HepG2 (cell line): Measurements from ENCODE around the gene PGAP3. TPM values are rescaled to one million over a fixed set of nuclear protein-coding genes. Genes with fewer than 3 reads are reported as not detected.
A peak's percentile ranks its signal among the peaks of the same experiment; 100 is the strongest.

Source experiments
- CAMTA2 ChIP-seq: sonication (generic); formaldehyde crosslinking; IDR thresholded peaks from 2 replicates; pipeline ENCODE4 v1.4.0; 2020; ENCODE audit warnings: mild to moderate bottlenecking, missing genetic modification reagents, borderline replicate concordance
- CC2D1A ChIP-seq: sonication (generic); formaldehyde crosslinking; IDR thresholded peaks from 2 replicates; pipeline ENCODE4 v1.8.1; 2023; ENCODE audit warnings: mild to moderate bottlenecking, missing genetic modification reagents
- CEBPB ChIP-seq: IDR thresholded peaks from 2 replicates; pipeline ENCODE4 v1.6.1; 2011; ENCODE audit warnings: low read depth, low read length, improper control_type of control experiment, borderline replicate concordance
- EED ChIP-seq: sonication (generic); formaldehyde crosslinking; IDR thresholded peaks from 2 replicates; pipeline ENCODE4 v1.5.0; 2020; ENCODE audit warnings: mild to moderate bottlenecking, missing genetic modification reagents
- ERF ChIP-seq: IDR thresholded peaks from 2 replicates; pipeline ENCODE4 v1.6.1; 2018; ENCODE audit warnings: missing biosample characterization, missing genetic modification reagents
- JARID2 ChIP-seq: sonication (generic); formaldehyde crosslinking; IDR thresholded peaks from 2 replicates; pipeline ENCODE4 v1.8.1; 2023; ENCODE audit warnings: missing genetic modification reagents, inconsistent platforms; ENCODE audit not compliant: insufficient replicate concordance
- KAT7 ChIP-seq: IDR thresholded peaks from 2 replicates; pipeline ENCODE4 v1.6.1; 2018; ENCODE audit warnings: borderline replicate concordance, missing compliant biosample characterization
- PAF1 ChIP-seq: IDR thresholded peaks from 2 replicates; pipeline ENCODE4 v1.6.1; 2016; ENCODE audit warnings: missing genetic modification reagents, missing compliant biosample characterization
- PHF21A ChIP-seq: sonication (generic); formaldehyde crosslinking; IDR thresholded peaks from 2 replicates; pipeline ENCODE4 v1.5.0; 2020; ENCODE audit warnings: mild to moderate bottlenecking, missing genetic modification reagents
- PHF8 ChIP-seq: sonication (generic); formaldehyde crosslinking; IDR thresholded peaks from 2 replicates; pipeline ENCODE4 v1.5.0; 2020; ENCODE audit warnings: missing genetic modification reagents
- RBM22 ChIP-seq: fragments of 200-400 bp; formaldehyde crosslinking; optimal IDR thresholded peaks from 2 replicates; pipeline ENCODE3; 2017; ENCODE audit warnings: mild to moderate bottlenecking, low read length, moderate library complexity
- REL ChIP-seq: sonication (generic); formaldehyde crosslinking; conservative IDR thresholded peaks from 2 replicates; pipeline ENCODE4 v1.8.0; 2022; ENCODE audit warnings: mild to moderate bottlenecking, missing genetic modification reagents, moderate library complexity
- TAF1 ChIP-seq: sonication (generic); formaldehyde crosslinking; IDR thresholded peaks from 2 replicates; pipeline ENCODE4 v1.4.0; 2020; ENCODE audit warnings: missing genetic modification reagents
- U2AF1 ChIP-seq: fragments of 200-400 bp; formaldehyde crosslinking; optimal IDR thresholded peaks from 2 replicates; pipeline ENCODE3; 2017; ENCODE audit warnings: mild to moderate bottlenecking, low read depth, low read length
- ZNF101 ChIP-seq: sonication (generic); formaldehyde crosslinking; IDR thresholded peaks from 2 replicates; pipeline ENCODE4 v1.4.0; 2020; ENCODE audit warnings: mild to moderate bottlenecking, low read depth, missing genetic modification reagents, borderline replicate concordance
- ZNF17 ChIP-seq: sonication (generic); formaldehyde crosslinking; IDR thresholded peaks from 2 replicates; pipeline ENCODE4 v1.5.0; 2020; ENCODE audit warnings: mild to moderate bottlenecking, missing genetic modification reagents
- ZNF230 ChIP-seq: sonication (generic); formaldehyde crosslinking; IDR thresholded peaks from 2 replicates; pipeline ENCODE4 v1.4.0; 2020; ENCODE audit warnings: mild to moderate bottlenecking, missing genetic modification reagents
- ZNF264 ChIP-seq: sonication (generic); formaldehyde crosslinking; IDR thresholded peaks from 2 replicates; pipeline ENCODE4 v1.4.0; 2020; ENCODE audit warnings: missing genetic modification reagents
- ZNF317 ChIP-seq: sonication (generic); formaldehyde crosslinking; IDR thresholded peaks from 2 replicates; pipeline ENCODE4 v1.5.0; 2020; ENCODE audit warnings: mild to moderate bottlenecking, missing genetic modification reagents
- ZNF44 ChIP-seq: sonication (generic); formaldehyde crosslinking; IDR thresholded peaks from 2 replicates; pipeline ENCODE4 v1.5.1; 2020; ENCODE audit warnings: mild to moderate bottlenecking, missing genetic modification reagents
- ZNF451 ChIP-seq: sonication (generic); formaldehyde crosslinking; IDR thresholded peaks from 2 replicates; pipeline ENCODE4 v1.5.0; 2020; ENCODE audit warnings: mild to moderate bottlenecking, missing genetic modification reagents
- ZNF547 ChIP-seq: sonication (generic); formaldehyde crosslinking; IDR thresholded peaks from 2 replicates; pipeline ENCODE4 v1.5.1; 2020; ENCODE audit warnings: mild to moderate bottlenecking, missing genetic modification reagents
- ZNF570 ChIP-seq: sonication (generic); formaldehyde crosslinking; IDR thresholded peaks from 2 replicates; pipeline ENCODE4 v1.4.0; 2020; ENCODE audit warnings: mild to moderate bottlenecking, missing genetic modification reagents, borderline replicate concordance
- ZNF670 ChIP-seq: sonication (generic); formaldehyde crosslinking; IDR thresholded peaks from 2 replicates; pipeline ENCODE4 v1.8.0; 2022; ENCODE audit warnings: mild to moderate bottlenecking, missing genetic modification reagents, borderline replicate concordance
- ZNF75D ChIP-seq: sonication (generic); formaldehyde crosslinking; IDR thresholded peaks from 2 replicates; pipeline ENCODE4 v1.8.1; 2023; ENCODE audit warnings: missing genetic modification reagents, mild to moderate bottlenecking, borderline replicate concordance
- ZNF878 ChIP-seq: sonication (generic); formaldehyde crosslinking; IDR thresholded peaks from 2 replicates; pipeline ENCODE4 v1.8.1; 2023; ENCODE audit warnings: mild to moderate bottlenecking, missing genetic modification reagents, moderate library complexity
- ZSCAN29 ChIP-seq: sonication (generic); formaldehyde crosslinking; conservative IDR thresholded peaks from 2 replicates; pipeline ENCODE4 v1.4.0; 2020; ENCODE audit warnings: mild to moderate bottlenecking, missing genetic modification reagents
- polyA plus RNA-seq, 8 experiments: library from polyadenylated mRNA; depleted of rRNA in 3 of 8; stranded (reverse) in 7 of 8; unstranded in 1 of 8; fragments of >200 nt; fragmentation: Illumina TruSeq in 4 of 8; extraction: Trizol in 4 of 8; gene quantifications; 2 replicates each; pipeline versions ENCODE4 v1.2.1 to v1.2.3, GENCODE V29; 2011 to 2016; ENCODE audit warnings: low read depth in 4 of 8, missing spikeins in 1 of 8, mixed read lengths in 1 of 8; ENCODE audit not compliant: insufficient read depth in 1 of 8
- total RNA-seq, 5 experiments: library from RNA; depleted of rRNA; stranded (reverse); fragments of >200 nt; fragmentation: Illumina TruSeq; extraction: Trizol; gene quantifications; 2 replicates each; pipeline ENCODE4 v1.2.3, GENCODE V29; 2016; ENCODE audit warnings: low read depth in 1 of 5
- TF ChIP-seq, protein P1 (sequence below): IDR thresholded peaks from 2 replicates; pipeline ENCODE4 v1.6.1; 2016; ENCODE audit warnings: missing compliant biosample characterization, missing genetic modification reagents, borderline replicate concordance
- TF ChIP-seq, protein P2 (sequence below): sonication (generic); formaldehyde crosslinking; IDR thresholded peaks from 2 replicates; pipeline ENCODE4 v1.8.0; 2022; ENCODE audit warnings: missing genetic modification reagents, mild to moderate bottlenecking, inconsistent platforms, borderline replicate concordance
- TF ChIP-seq, protein P3 (sequence below): conservative IDR thresholded peaks from 2 replicates; pipeline ENCODE4 v1.6.1; 2018; ENCODE audit warnings: missing genetic modification reagents

Gene PGAP3
- total and polyA plus RNA-seq, 2 of the 13 experiments (the other 11 are each of a cell fraction or from before 2014, with no cell fraction given), result 11.9 to 14.6 TPM

DNA sequence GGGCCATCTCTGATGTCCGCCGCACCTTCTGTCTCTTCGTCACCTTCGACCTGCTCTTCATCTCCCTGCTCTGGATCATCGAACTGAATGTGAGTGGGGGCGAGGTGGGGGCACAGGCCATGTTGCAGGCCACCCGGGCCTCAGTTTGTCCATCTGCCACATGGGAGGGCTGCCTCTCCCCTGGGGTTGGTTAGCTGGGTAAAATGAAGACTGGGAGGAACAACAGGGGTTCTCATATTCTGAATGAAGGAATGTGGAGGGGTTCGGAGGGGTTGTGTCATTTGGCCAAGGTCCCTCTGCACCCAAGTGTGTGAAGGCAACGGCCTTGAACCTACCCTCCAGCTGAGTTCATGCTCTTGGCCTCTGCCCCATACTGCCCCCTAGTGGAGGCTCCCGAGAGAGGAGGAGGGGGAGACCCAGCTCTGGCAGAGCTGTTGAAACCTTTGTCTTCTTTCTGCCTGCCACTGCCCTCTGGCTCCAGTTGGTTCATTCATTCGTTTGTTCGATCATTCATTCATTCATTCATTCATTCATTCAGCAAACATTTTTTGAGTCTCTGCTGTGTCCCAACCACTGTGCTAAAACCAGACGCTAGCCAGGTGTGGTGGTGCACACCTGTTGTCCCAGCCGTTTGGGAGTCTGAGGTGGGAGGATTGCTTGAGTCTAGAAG is 34.1 kb downstream of the PGAP3 start (continued):
- no peak for TF ChIP-seq ZNF451 (CRISPR knock-in tag)
- no peak for TF ChIP-seq REL (CRISPR knock-in tag)
- TF ChIP-seq ZNF44 (CRISPR knock-in tag), result no peak
- TF ChIP-seq PHF21A (CRISPR knock-in tag), result 0 out of 2 replicates have a peak, but pooled peaks have one; percentile 28
- no peak for TF ChIP-seq ZNF230 (CRISPR knock-in tag)
- no peak for TF ChIP-seq ZNF101 (CRISPR knock-in tag)
- no peak for TF ChIP-seq PAF1 (CRISPR knock-in tag)
- no peak for TF ChIP-seq PHF8 (CRISPR knock-in tag)
- no peak for TF ChIP-seq EED (CRISPR knock-in tag)
- peak; percentile 59 for TF ChIP-seq U2AF1
- TF ChIP-seq ZNF570 (CRISPR knock-in tag), result no peak
- no peak for TF ChIP-seq ZNF878 (CRISPR knock-in tag)
- no peak for TF ChIP-seq ZSCAN29 (CRISPR knock-in tag)
- TF ChIP-seq CAMTA2 (CRISPR knock-in tag), result no peak
- TF ChIP-seq CEBPB, result 0 out of 2 replicates have a peak, but pooled peaks have one; percentile 2
- no peak for TF ChIP-seq ZNF670 (CRISPR knock-in tag)
- TF ChIP-seq KAT7 (CRISPR knock-in tag), result no peak
- no peak for TF ChIP-seq ZNF75D
- TF ChIP-seq ZNF17, result no peak
- no peak for TF ChIP-seq ZNF547
- TF ChIP-seq CC2D1A (CRISPR knock-in tag), result no peak
- TF ChIP-seq, protein P1, sequence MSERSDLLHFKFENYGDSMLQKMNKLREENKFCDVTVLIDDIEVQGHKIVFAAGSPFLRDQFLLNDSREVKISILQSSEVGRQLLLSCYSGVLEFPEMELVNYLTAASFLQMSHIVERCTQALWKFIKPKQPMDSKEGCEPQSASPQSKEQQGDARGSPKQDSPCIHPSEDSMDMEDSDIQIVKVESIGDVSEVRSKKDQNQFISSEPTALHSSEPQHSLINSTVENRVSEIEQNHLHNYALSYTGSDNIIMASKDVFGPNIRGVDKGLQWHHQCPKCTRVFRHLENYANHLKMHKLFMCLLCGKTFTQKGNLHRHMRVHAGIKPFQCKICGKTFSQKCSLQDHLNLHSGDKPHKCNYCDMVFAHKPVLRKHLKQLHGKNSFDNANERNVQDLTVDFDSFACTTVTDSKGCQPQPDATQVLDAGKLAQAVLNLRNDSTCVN (CRISPR knock-in tag), result no peak; the same call in 1 of the 2 replicates
- TF ChIP-seq ZNF264, result no peak
- TF ChIP-seq, protein P2, sequence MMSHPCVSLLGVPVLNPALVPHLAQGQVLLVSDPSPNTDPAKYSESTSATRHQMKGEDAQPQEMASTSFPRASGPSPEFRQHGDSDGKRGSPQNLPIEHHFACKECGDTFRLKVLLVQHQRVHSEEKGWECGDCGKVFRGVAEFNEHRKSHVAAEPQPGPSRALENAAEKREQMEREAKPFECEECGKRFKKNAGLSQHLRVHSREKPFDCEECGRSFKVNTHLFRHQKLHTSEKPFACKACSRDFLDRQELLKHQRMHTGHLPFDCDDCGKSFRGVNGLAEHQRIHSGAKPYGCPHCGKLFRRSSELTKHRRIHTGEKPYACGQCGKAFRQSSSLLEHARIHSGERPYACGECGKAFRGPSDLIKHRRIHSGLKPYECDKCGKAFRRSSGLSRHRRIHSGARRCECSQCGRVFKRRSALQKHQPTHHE, result no peak
- TF ChIP-seq, protein P3, sequence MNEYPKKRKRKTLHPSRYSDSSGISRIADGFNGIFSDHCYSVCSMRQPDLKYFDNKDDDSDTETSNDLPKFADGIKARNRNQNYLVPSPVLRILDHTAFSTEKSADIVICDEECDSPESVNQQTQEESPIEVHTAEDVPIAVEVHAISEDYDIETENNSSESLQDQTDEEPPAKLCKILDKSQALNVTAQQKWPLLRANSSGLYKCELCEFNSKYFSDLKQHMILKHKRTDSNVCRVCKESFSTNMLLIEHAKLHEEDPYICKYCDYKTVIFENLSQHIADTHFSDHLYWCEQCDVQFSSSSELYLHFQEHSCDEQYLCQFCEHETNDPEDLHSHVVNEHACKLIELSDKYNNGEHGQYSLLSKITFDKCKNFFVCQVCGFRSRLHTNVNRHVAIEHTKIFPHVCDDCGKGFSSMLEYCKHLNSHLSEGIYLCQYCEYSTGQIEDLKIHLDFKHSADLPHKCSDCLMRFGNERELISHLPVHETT (CRISPR knock-in tag), result no peak
- no peak for TF ChIP-seq ZNF317
- peak; percentile 61 for TF ChIP-seq RBM22
- peak; percentile 76; the same call in 1 of the 2 replicates for TF ChIP-seq ERF (CRISPR knock-in tag)
- no peak for TF ChIP-seq TAF1 (CRISPR knock-in tag)
- no peak for TF ChIP-seq JARID2
